Prostate gland (tissue), 2 donors: ENCODE measurements around the gene ANKRD62.

Experiments
- POLR2A ChIP-seq: fragments of 450-650 bp; IDR thresholded peaks from one replicate; pipeline ENCODE4 v1.6.1; 2016; ENCODE audit warnings: antibody characterized with exemption, mild to moderate bottlenecking
- POLR2AphosphoS5 ChIP-seq: sonication (generic); formaldehyde crosslinking; IDR thresholded peaks from one replicate; pipeline ENCODE4 v1.6.1; 2017; ENCODE audit warnings: antibody characterized with exemption
- TF ChIP-seq, protein P1 (sequence below), 4 experiments: fragments of 200-600 bp in 2 of 4; fragments of 450-650 bp in 2 of 4; sonication (generic) in 2 of 4; IDR thresholded peaks; 1 replicate in 3 of 4; 2 replicates in 1 of 4; pipeline ENCODE4 v1.5.1; 2016 to 2019; ENCODE audit warnings: antibody characterized with exemption in 4 of 4, mild to moderate bottlenecking in 2 of 4, moderate library complexity in 2 of 4

DNA sequence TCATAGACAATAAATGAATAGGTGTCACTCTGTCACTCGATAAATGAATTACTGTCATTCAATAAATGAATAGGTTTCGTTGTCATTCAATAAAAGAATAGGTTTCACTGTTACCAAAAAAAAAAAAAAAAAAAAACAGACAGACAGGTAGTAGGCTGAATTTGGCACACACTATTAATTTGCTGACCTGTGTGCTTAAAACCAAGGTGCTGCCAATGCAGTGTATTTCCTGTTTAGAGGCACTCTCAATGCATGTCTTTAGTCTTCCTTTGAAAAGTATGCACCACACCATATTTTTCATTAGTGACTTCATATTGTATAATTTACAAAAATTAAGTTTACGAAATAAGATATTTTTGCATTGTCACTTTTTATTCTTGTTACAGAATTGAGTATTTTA lies 16.2 kb downstream of the ANKRD62 start:
- TF ChIP-seq, protein P1, sequence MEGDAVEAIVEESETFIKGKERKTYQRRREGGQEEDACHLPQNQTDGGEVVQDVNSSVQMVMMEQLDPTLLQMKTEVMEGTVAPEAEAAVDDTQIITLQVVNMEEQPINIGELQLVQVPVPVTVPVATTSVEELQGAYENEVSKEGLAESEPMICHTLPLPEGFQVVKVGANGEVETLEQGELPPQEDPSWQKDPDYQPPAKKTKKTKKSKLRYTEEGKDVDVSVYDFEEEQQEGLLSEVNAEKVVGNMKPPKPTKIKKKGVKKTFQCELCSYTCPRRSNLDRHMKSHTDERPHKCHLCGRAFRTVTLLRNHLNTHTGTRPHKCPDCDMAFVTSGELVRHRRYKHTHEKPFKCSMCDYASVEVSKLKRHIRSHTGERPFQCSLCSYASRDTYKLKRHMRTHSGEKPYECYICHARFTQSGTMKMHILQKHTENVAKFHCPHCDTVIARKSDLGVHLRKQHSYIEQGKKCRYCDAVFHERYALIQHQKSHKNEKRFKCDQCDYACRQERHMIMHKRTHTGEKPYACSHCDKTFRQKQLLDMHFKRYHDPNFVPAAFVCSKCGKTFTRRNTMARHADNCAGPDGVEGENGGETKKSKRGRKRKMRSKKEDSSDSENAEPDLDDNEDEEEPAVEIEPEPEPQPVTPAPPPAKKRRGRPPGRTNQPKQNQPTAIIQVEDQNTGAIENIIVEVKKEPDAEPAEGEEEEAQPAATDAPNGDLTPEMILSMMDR (IDR thresholded peaks at IDR 0.05), result no peak
- TF ChIP-seq POLR2AphosphoS5 (no peak), POLR2A (no peak)
